T-helper 1 cell (primary cell): Measurements from ENCODE around the gene CRLF1.
A peak's percentile ranks its signal among the peaks of the same experiment; 100 is the strongest.

Source experiments
- DNase-seq, 5 donors: peaks; one replicate each; pipeline ENCODE4 v3.0.0-alpha.2; 2012 to 2020

The CRLF1 gene

GRCh38 chr19:18590273-18591272 lies 16.0 kb downstream of the CRLF1 start:
- DNase-seq: peak in 1 of 5 donors; percentile 35

GRCh38 chr19:18589380-18590272 lies 17.0 kb downstream of the CRLF1 start:
- peak; percentile 60 to 81 (median 66) for DNase-seq

GRCh38 chr19:18588611-18589379 lies 17.8 kb downstream of the CRLF1 start, which contains the start of gene REX1BD:
REX1BD (plus strand) TSS chr19:18588798; CDS start chr19:18588802, 4 bp downstream.
- peak; percentile 74 to 85 (median 82) for DNase-seq

- no peak for DNase-seq
These were observed 18.5 kb downstream of the CRLF1 start for GRCh38 chr19:18587962-18588610.

- DNase-seq: no peak
These were observed 19.0 kb downstream of the CRLF1 start for GRCh38 chr19:18587561-18587960.

GRCh38 chr19:18586306-18586705 lies 20.3 kb downstream of the CRLF1 start:
- DNase-seq: no peak

- no peak for DNase-seq
These were observed 26.3 kb downstream of the CRLF1 start for GRCh38 chr19:18580311-18580710.

GRCh38 chr19:18577365-18577914 lies 29.2 kb downstream of the CRLF1 start:
- no peak for DNase-seq

GRCh38 chr19:18576383-18576782 lies 30.2 kb downstream of the CRLF1 start:
- no peak for DNase-seq

GRCh38 chr19:18574691-18575291 lies 31.8 kb downstream of the CRLF1 start:
- no peak for DNase-seq

- peak; percentile 96 to 98 (median 98) for DNase-seq
These were observed 34.8 kb downstream of the CRLF1 start, which contains the start of gene UBA52 for GRCh38 chr19:18571564-18572344. UBA52 (plus strand) TSS chr19:18571857; CDS start chr19:18573301, 1,444 bp downstream.

- no peak for DNase-seq
These were observed 38.2 kb downstream of the CRLF1 start for GRCh38 chr19:18568367-18568766.

GRCh38 chr19:18566953-18567352 lies 39.6 kb downstream of the CRLF1 start:
- DNase-seq: no peak

GRCh38 chr19:18562086-18562485 lies 44.5 kb downstream of the CRLF1 start:
- DNase-seq: no peak

GRCh38 chr19:18559685-18560084 lies 46.9 kb downstream of the CRLF1 start:
- DNase-seq: no peak

GRCh38 chr19:18558604-18559003 lies 48.0 kb downstream of the CRLF1 start:
- no peak for DNase-seq

- DNase-seq: no peak
These were observed 48.4 kb downstream of the CRLF1 start for GRCh38 chr19:18558202-18558555.

- peak; percentile 96 to 100 (median 98) for DNase-seq
These were observed 49.0 kb downstream of the CRLF1 start, which contains the start of gene KXD1 for GRCh38 chr19:18557411-18558201. KXD1 (plus strand) TSS chr19:18557870; CDS start chr19:18562057, 4,187 bp downstream.

GRCh38 chr19:18551631-18552030 lies 55.0 kb downstream of the CRLF1 start:
- no peak for DNase-seq
